Cardiac fibroblast (primary cell): ENCODE results near the gene POU2F1.

Source experiments
- DNase-seq, 2 donors: peaks; one replicate each; pipeline versions ENCODE4 v3.0.0 to v3.0.0-alpha.2; 2010; ENCODE audit warnings: low read depth in 2 of 2
- H3K4me3 ChIP-seq, 2 donors: replicated peaks in 1 of 2; 1 replicate in 1 of 2; 2 replicates in 1 of 2; pipeline ENCODE4 v1.5.1; 2011; ENCODE audit warnings: low read depth in 2 of 2, low read length in 2 of 2, mild to moderate bottlenecking in 2 of 2, moderate library complexity in 1 of 2
- CTCF ChIP-seq: IDR thresholded peaks from one replicate; pipeline ENCODE4 v1.5.1; 2011; ENCODE audit warnings: low read depth, mild to moderate bottlenecking, low read length, inconsistent platforms

POU2F1 gene

DNA sequence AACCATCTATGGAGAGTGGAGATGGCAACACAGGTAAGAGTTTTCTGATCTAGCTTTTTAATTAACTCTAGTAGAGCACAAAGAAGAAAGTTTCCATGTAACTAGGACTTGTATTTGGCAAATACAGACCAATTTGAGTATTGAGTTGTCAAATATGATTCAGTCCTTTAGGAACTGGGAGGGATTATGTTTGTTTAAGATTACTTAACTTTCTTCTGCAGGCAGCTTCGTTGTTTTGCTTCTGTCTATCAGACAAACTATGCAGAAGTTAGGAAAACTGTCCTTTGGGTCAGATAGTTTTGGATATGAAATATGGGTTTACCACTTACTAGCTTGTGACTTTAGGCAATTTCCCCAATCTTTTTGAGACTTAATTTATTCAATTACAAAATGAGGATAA lies 111.8 kb downstream of the POU2F1 start:
- no peak overlapping the region for H3K4me3 ChIP-seq
- no peak for TF ChIP-seq CTCF
- peak; percentile 37 to 48 for DNase-seq

GRCh38 chr1:167333124-167333523 lies 112.4 kb downstream of the POU2F1 start:
- no peak for DNase-seq
- no peak for TF ChIP-seq CTCF
- no peak overlapping the region for H3K4me3 ChIP-seq

DNA sequence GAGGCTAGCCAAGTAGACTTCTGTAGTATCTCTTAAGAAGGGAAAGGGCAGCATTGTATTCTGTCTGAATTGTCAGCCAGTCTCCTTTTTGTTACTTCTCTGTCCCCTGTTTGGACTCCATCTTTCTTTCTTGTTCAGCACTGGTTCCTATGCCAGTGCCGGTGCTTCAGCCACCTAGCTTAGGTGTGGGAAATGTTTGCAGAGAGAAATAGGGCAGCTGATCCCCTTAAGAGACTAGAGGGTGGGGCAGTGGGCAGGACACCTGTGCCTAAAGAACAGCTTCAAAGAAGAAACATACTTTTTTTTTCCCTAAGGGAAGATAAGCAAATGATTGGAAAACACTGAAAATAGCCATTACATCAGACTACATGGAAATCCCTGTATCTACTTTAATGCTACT lies 113.0 kb downstream of the POU2F1 start:
- no peak overlapping the region for H3K4me3 ChIP-seq
- no peak for DNase-seq
- no peak for TF ChIP-seq CTCF

DNA sequence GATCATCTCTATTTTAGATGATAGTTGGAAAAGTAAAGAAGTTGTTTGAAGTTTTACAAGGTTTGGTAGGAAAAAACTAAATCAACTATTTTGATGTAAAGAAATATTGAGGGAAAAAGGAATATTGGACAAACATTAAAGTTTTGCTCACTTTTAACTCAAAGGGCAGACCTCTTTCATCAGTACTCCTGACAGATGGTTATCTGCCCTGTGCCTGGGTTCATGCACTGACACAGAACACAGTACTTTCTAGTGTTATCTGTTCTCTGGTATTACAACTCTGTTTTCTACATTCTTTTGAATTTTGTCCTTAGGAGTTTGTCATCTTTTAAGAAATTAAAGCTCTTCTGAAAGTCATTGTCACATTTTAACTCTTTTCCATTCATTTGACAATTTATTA lies 118.7 kb downstream of the POU2F1 start:
- no peak for DNase-seq
- TF ChIP-seq CTCF = no peak

GRCh38 chr1:167342846-167343245 lies 122.2 kb downstream of the POU2F1 start:
- H3K4me3 ChIP-seq = no peak overlapping the region
- DNase-seq = no peak
- no peak for TF ChIP-seq CTCF

More for the DNA sequence above, 118.7 kb downstream of the POU2F1 start:
- no peak overlapping the region for H3K4me3 ChIP-seq

DNA sequence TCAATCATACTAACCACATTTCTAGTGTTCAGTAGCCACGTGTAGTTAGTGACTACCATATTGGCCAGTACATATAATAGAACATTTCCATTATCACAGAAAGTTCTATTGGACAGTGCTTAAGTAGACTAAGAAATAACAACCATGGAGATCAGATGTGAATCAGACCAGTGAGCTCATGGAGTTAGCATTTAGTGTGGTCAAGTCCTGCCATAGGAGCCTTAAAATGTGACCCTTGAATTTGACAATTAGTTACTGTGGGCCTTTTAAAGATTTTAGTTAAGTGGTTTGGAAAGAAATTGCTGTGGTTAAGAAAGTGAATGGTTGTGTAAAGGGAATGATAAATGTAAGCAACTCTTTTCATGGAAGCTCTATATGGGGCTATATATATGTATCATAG lies 123.4 kb downstream of the POU2F1 start:
- DNase-seq = peak; percentile 2 to 45
- no peak overlapping the region for H3K4me3 ChIP-seq
- no peak for TF ChIP-seq CTCF

DNA sequence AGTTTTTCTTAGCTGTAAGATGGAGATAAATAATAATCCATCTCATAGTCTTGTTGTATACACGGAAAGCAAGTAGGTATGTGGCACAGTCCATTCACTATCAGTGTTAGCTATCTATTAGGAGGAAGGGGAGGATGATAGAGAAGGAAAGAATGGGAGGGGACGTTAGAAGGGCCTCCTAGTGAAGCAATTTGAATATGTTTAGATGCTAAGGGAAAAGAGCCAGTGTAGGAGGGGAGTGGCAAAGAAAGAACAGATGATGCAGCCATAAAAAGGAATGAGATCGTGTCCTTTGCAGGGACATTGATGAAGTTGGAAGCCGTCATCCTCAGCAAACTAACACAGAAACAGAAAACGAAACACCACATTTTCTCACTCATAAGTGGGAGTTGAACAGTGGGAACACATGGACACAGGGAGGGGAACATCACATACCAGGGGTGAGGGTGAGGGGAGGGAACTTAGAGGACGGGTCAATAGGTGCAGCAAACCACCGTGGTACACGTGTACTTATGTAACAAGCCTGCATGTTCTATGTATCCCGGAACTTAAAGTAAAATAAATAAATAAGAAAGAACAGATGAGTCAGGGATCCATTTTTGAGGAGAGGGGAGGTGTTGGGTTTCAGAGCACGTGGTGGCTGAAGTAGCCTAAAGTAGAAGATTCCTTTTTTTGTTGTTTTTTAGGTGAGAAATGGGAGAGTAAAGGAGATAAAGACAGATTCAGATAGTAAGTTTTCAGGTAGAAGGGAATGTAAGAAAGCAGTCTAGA lies 124.1 kb downstream of the POU2F1 start:
- no peak for DNase-seq
- TF ChIP-seq CTCF = no peak
- no peak overlapping the region for H3K4me3 ChIP-seq
